Measurements from ENCODE around the gene GHR. TPM values are rescaled to one million over a fixed set of nuclear protein-coding genes. Genes with fewer than 3 reads are reported as not detected.
"Not testable (repeated sequence)": the region's sequence is repeated elsewhere in the genome, so short reads cannot be mapped to it uniquely, and the experiment has no call there.

The GHR gene
- total RNA-seq, 2 donors from 2014 or later: 5.7 to 12.9 TPM

DNA sequence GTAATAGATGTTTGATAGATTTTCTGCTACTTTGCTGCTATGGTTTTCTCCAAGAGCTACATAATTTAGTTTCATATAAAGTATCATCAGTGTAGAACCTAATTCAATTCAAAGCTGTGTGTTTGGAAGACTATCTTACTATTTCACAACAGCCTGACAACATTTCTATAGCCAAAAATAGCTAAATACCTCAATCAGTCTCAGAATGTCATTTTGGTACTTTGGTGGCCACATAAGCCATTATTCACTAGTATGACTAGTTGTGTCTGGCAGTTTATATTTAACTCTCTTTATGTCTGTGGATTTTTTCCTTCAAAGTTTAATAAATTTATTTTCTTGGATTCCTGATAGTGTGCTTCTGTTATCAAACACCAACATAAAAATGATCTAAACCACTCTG, 298.2 kb downstream of the GHR start:
- Histone ChIP-seq H3K27me3 (no peaks in the 10 kb centered on the region), H3K9me3 (no peaks in the 10 kb centered on the region), H3K27ac (no peak overlapping the region), H3K36me3 (replicated peaks in 1 of 2; ENCODE audit: insufficient read depth in 1 of 2, low read depth in 2 of 2) (no peaks in the 10 kb centered on the region), H3K4me1 (no peaks in the 10 kb centered on the region), H3K4me3 (no peak overlapping the region)
- DNase-seq (no peak), ATAC-seq (no peak)
- intact Hi-C loops (cut with DNase I): no loop called here
- TF ChIP-seq, protein P1, sequence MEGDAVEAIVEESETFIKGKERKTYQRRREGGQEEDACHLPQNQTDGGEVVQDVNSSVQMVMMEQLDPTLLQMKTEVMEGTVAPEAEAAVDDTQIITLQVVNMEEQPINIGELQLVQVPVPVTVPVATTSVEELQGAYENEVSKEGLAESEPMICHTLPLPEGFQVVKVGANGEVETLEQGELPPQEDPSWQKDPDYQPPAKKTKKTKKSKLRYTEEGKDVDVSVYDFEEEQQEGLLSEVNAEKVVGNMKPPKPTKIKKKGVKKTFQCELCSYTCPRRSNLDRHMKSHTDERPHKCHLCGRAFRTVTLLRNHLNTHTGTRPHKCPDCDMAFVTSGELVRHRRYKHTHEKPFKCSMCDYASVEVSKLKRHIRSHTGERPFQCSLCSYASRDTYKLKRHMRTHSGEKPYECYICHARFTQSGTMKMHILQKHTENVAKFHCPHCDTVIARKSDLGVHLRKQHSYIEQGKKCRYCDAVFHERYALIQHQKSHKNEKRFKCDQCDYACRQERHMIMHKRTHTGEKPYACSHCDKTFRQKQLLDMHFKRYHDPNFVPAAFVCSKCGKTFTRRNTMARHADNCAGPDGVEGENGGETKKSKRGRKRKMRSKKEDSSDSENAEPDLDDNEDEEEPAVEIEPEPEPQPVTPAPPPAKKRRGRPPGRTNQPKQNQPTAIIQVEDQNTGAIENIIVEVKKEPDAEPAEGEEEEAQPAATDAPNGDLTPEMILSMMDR (IDR thresholded peaks at IDR 0.05): no peak
- TF ChIP-seq POLR2A (IDR thresholded peaks at IDR 0.05): no peak

DNA sequence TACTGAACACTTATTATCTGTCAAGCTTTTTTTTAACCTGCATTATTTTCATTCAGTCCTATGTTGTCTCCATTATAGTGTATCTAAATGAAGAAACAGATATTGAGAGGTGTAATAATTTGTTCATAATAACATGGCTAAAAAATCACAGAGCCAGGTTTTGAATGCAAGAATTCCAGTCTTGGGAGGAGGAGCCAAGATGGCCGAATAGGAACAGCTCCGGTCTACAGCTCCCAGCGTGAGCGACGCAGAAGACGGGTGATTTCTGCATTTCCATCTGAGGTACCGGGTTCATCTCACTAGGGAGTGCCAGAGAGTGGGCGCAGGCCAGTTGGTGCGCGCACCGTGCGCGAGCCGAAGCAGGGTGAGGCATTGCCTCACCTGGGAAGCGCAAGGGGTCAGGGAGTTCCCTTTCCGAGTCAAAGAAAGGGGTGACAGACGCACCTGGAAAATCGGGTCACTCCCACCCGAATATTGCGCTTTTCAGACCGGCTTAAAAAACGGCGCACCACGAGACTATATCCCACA, 311.4 kb downstream of the GHR start:
- WGBS, 2 donors: 82 to 88% methylated on average over 8 to 16 of the region's 24 CpGs
- H3K27ac ChIP-seq; intact Hi-C loops (cut with DNase I); H3K36me3 ChIP-seq (replicated peaks in 1 of 2; ENCODE audit: insufficient read depth in 1 of 2, low read depth in 2 of 2); DNase-seq; H3K9me3 ChIP-seq; H3K4me1 ChIP-seq; H3K27me3 ChIP-seq; H3K4me3 ChIP-seq; ATAC-seq: not testable (repeated sequence)

DNA sequence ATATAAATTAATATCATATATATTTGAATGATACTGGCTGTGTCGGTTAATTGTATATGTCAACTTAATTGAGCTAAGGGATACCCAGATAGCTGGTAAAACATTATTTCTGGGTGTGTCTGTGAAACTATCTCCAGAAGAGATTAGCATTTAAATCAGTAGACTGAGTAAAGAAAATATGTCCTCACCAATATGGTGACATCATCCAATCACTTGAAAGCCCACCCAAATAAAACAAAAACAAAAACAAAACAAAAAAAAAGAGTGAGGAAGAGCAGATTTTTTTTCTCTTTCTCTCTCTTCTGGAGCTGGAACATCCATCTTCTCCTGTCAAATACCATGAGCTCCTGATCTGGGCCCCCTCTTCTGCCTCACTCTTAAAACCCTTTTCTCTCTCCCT, 317.7 kb downstream of the GHR start:
- 92 to 100% methylated on average over 1 of the region's 1 CpG for WGBS, 2 donors
- no peaks in the 10 kb centered on the region for H3K27me3 ChIP-seq
- no peak for ATAC-seq

DNA sequence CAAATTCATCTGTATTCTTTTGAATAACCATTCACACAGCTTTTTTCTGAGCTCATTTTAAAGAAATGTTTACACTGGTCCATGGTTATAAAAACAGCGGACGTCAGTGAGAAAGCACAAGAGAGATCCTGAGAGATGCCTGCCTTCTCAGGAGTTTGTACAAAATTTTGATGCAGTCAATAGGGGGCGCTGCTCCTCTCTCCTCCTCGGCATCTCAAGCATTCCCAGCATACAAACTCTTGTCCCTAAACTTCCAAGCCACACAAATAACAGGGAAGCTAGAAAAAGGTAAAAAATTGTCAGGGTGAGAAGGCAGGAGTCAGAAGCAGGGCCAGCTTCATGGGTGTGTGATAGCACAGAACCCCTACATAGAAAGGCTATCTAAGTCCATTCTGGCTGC, 322.2 kb downstream of the GHR start:
- 20 to 23% methylated on average over 4 of the region's 4 CpGs for WGBS, 2 donors
- no peaks in the 10 kb centered on the region for H3K27me3 ChIP-seq
- H3K36me3 ChIP-seq (replicated peaks in 1 of 2; ENCODE audit: insufficient read depth in 1 of 2, low read depth in 2 of 2): no peaks in the 10 kb centered on the region
- intact Hi-C loops (cut with DNase I): no loop called here
- H3K4me1 ChIP-seq: no peaks in the 10 kb centered on the region
- no peak for ATAC-seq
- H3K9me3 ChIP-seq: no peaks in the 10 kb centered on the region
- H3K4me3 ChIP-seq: no peak overlapping the region
- DNase-seq: no peak
- H3K27ac ChIP-seq: no peak overlapping the region
- TF ChIP-seq, protein P1 (IDR thresholded peaks at IDR 0.05): no peak
- no peak for TF ChIP-seq POLR2A (IDR thresholded peaks at IDR 0.05)

More for the DNA sequence above, 317.7 kb downstream of the GHR start:
- intact Hi-C loops (cut with DNase I): no loop called here
- Histone ChIP-seq H3K9me3 (no peaks in the 10 kb centered on the region), H3K4me1 (no peaks in the 10 kb centered on the region), H3K4me3 (no peak overlapping the region), H3K36me3 (replicated peaks in 1 of 2; ENCODE audit: insufficient read depth in 1 of 2, low read depth in 2 of 2) (no peaks in the 10 kb centered on the region), H3K27ac (no peak overlapping the region)
- no peak for DNase-seq
- TF ChIP-seq, protein P1 (IDR thresholded peaks at IDR 0.05): no peak
- no peak for TF ChIP-seq POLR2A (IDR thresholded peaks at IDR 0.05)

DNA sequence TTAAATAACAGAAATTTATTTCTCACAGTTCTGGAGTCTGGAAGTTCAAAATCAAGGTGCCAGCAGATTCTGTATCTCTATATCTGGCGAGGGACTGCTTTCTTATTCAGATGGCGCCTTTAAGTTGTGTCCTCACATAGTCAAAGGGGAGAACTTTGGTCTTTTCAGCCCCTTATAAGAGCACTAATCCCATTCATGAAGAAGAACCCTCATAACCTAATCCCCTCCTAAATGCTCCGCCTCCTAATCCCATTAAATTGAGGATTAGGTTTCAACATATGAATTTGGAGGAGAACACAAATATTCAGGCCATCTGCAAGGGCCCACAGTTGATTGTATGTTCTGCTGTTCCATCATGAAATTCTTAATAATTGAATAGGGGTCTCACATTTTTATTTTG, 322.6 kb downstream of the GHR start:
- WGBS, 2 donors: 92 to 98% methylated on average over 3 of the region's 3 CpGs
- Histone ChIP-seq H3K4me1 (no peaks in the 10 kb centered on the region), H3K27me3 (no peaks in the 10 kb centered on the region), H3K9me3 (no peaks in the 10 kb centered on the region), H3K36me3 (replicated peaks in 1 of 2; ENCODE audit: insufficient read depth in 1 of 2, low read depth in 2 of 2) (no peaks in the 10 kb centered on the region), H3K27ac (no peak overlapping the region), H3K4me3 (no peak overlapping the region)
- intact Hi-C loops (cut with DNase I): no loop called here
- TF ChIP-seq POLR2A (IDR thresholded peaks at IDR 0.05): no peak
- TF ChIP-seq, protein P1 (IDR thresholded peaks at IDR 0.05): no peak
- DNase-seq (no peak), ATAC-seq (no peak)
